Hippocampal formation (tissue), 2 donors: ENCODE results near the gene ZFHX3.
"Not testable (repeated sequence)": the region's sequence is repeated elsewhere in the genome, so short reads cannot be mapped to it uniquely, and the experiment has no call there.

Experiments
- DNase-seq, 2 donors: peaks; one replicate each; lab custom pipeline; 2025; lab: John Stamatoyannopoulos, UW

The ZFHX3 gene

DNA sequence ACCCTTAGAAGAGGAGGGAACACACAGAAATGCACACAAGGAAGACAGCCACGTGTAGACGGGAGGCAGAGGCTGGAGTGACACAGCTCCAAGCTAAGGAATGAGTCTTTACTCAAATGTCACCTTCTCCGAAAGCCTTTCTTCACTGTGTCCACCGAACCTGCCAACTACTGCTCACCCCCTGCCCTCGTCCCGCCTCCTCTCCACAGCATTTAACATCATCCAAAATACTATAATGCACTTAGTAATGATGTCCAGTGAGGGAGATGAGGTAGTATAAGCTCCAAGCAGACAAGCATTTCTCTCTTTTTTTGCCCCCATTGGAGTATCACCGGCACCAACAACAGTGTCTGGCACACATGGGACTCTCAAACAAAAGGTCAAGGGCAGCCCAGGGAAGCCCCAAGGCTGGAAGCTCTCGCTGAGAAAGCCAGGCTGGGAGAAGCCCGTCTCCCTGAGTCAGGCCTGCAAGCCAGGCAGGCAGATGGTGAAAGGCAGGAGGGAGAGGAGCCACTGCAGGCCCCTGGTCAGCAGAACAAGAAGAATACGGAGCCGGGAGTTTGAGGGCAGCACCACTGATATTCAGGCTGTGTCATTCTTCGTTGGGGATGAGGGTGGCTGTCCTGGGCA is 25.9 kb downstream of the ZFHX3 start:
- no peak for DNase-seq

DNA sequence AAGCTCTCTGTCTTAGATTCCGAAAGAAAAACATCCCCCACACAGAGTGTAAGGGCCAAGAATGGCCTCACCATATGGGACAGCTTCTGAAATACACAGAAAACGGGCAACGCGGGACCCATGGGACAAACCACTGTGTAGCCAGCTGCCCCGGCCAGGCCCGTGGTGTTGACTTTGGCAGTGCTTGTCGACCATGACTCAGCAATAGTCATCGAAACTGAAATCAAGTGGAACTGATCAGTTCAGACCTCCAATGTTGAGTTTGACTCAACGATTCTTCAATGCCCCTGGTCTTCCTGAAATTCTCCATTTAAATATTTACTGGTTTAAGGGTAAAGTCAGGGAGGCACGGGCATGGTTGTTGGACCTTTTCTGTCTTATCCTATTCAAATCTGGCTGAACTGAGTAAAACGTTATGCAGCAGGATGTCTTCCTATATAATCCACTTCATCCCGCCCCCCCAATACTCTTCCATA is 27.5 kb downstream of the ZFHX3 start:
- DNase-seq = no peak

DNA sequence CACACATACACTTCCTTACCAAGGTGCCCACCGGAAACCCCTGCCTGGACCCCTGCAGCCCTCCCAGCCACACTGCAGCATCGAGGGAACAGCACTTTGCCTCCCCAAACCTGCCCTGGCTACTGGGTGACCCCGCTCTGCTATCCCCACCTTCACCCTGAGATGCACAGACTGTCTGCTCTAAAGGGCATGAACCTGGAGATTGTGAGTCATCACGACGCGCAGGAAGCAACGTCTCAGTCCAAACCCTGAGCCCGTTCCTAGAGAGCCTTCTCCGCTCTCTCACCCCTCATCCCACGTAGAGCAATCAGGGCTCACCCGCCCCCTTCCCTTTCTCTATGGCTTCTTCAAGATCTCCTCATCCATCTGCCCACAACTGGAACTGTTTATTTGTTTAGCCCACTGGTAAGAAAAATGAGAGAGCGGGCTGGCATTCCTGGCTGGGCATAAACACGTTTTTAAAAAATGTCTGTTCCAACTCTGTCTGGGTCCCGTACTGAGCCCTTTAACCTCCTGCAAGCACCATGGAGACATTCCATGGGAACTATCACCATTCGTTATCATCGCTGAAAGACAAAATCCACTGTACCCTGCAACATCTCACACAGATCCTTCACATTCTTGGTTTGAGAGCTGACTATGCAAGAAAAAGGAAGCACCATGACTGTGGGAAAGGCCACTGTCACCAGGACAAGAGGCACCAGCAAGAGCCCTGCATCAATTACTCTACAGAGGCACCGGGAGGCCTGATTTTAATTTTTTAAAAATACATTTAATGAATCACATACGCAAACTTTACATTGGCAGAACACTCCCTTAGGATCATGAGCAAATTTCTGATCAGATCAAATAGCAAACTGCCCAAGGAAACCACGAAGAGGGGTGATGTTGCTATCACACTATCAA is 28.2 kb downstream of the ZFHX3 start:
- no peak for DNase-seq

DNA sequence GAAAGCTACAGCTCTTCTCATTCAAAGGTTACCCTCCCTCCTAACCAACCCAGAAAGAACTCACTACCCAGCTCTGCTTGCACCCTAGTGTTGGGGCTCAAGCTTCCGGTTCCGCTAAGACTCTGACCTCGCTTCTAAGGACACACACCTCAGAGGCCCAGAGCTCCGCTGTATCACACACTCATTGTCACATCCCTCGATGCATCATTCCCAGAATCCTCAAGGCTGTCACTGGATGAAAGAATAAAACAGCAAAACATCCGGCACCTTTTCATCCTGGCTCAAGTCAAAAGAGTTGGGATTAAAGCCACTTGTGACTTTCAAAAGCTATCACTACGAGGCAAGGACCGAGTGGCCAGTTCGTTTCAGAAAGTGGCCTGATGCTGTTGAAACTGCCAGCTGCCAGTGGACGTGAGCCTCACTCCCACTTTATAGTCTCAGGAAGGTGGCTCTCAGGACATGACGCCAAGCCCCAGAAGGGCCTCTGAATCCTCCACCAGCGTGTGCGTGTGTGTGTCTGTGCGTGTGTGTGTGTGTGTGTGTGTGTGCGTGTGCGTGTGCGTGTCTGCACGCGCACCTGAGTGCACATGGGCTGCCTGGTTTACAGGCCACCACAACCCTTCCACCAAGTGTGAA is 29.0 kb downstream of the ZFHX3 start:
- no peak for DNase-seq

DNA sequence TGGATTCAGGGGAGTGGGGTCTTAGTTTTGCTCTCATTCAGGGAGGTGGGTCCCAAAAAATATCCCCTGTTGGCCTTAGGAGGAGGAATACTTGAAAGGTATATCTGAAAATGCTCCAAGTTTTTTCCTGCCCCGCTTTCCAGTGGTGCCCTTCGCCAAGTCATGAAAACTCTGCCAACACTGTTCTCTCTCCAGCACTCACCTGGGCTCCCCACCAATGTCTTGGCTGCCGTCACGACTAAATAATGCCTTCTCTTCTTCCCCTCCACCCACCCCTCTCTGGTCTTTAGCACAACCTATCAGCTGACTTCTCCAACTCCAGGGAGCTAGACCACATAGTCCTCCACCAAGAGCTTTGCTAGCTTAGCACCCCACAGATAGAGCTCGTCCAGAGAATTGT is 30.6 kb downstream of the ZFHX3 start:
- no peak for DNase-seq

DNA sequence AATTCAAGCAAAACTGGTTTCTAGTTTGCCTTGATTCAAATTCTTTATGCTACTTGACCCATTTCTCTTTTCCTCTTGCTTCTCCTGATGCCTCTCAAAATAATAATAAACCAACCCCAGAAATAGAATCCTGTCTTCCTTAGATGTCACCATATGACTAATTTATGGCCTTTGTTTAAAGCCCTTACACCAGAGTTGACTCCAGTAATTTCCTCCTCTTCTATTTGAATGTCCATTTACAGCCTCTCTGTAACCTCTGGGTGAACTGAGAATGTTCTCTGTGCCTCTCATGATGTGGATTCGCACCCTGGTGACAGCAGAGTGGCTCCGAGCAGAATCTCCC is 31.5 kb downstream of the ZFHX3 start:
- no peak for DNase-seq

DNA sequence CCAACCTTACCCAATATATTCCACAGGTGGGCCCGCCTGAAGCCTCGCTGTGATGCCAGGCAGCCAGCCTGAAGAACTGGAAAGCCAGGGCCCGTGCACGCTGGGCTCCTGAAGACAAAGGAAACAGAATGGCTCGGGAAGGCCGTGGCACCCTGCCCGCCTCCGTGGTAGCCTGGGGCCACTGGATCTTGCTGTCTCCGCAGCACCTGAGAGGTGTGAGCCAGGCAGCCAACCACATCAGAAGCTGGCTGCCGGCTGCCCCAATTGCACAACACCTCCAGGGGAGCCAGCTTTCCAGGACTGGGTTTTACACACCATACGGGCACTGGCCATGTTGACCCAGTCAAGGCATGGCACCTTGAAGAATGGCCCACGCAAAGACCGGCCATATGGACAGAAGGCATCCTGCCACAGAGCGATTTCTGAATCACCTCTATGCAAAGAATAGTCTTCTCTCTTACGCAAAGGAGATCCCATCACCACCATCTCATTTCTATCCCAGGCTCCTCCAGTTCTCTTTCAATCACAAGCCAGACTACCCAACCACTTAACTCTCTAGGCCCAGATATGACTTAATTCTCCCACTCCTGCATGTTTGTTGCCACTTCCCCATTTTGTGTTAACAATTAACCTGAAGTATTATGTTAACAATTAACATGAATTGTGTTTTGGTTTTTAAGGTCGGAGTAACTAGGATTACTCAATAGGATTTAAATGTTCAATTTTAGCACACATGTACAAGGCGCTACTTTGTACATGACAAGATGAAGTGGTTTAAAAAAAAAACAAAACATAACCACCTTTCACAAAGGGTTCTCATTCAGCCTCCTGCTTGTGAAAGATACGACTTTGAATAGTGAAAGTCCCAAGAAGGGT is 32.1 kb downstream of the ZFHX3 start:
- no peak for DNase-seq

DNA sequence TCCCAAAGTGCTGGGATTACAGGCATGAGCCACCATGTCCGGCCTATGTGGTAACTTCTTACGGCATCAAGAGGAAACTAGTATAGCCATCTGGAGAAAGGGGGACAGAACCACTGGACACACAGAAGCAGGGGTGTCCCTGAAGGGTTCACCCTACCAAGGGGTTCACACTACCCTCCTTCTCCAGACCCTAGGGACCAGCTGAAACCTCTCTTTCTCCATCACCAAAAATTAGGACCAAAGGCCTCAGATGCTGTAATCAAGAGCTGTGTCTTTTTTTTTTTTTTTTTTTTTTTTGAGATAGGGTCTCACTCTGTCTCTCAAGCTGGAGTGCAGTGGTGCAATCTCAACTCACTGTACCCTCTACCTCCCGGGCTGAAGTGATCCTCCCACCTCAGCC is 33.2 kb downstream of the ZFHX3 start:
- no peak for DNase-seq

DNA sequence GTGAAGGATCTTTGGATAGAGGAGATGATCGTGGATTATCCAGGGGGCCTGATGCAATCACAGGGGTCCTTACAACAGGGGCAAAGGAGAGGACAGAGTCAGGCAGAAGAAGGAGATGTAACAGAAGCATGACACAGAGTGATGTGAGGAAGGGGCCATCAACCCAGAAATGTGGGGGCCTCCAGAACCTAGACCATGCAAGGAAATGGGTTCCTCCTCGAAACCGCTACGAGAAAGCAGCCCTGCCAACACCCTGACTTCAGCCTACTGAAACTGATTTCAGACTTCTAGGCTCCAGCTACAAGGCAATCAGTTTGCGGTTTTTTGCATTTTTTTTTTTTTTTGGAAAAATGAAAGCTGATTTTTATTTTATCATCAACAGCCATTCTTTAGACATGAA is 34.0 kb downstream of the ZFHX3 start:
- no peak for DNase-seq

DNA sequence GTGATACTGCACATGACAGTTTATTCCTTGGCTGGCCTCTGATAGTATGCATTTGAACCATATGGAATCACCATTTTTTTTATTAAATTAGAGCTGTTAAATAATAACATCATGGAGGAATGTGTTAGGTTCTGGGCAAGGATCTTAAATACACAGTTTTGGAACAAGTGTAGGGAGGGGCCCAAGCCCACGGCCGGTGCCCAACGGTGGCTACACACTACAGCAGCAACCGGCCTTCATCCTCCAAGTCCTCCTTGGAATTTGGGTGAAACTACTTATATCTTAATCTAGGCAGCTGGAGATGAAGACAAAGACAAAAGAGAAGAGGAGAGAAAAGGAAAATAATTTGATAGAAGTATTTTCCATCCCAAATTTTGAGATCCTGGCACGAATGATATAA is 35.6 kb downstream of the ZFHX3 start:
- no peak for DNase-seq

DNA sequence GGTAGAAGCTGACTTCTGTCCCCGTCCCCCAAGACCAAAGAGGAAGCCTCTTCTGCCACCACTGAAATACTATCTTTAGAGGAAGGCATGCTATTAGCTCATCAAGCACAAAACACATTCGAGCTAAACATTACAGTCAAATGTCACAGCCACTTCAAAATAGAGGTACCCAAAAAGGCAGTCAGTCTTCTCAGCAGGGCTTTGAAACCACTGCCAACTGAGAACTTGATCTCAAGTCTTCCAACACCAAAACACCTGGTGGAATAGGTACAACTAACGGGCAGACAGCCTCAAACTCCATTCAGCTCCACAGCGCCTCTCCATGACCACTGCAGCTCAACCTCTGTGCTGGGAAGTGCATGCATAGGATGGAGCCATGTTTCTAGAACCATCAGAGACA is 36.0 kb downstream of the ZFHX3 start:
- no peak for DNase-seq

DNA sequence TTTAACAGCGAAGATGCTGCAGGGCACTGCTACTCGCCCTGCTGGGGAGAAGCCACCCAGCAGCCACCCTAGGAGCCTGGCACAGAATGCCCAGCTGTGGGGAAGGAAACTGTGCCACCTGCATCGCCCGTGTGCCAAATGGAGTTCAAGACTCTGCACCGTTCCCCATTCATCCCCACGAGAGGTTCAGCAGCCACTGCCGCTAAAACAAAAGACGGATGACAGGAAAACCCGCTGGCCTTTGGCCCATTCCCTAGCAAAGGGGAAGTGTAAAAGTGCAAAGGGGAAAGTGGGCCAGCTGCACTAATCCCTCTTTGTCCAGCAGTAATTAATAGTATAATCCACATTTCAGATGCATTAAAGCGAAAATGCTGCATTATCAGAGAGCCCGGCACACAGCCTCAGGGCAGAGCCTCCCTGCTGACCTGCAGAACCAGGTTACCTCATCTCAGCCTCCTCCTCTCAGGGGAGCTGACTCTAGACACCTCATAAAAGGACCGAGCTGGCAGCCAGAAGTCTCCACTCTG is 37.7 kb downstream of the ZFHX3 start:
- no peak for DNase-seq

DNA sequence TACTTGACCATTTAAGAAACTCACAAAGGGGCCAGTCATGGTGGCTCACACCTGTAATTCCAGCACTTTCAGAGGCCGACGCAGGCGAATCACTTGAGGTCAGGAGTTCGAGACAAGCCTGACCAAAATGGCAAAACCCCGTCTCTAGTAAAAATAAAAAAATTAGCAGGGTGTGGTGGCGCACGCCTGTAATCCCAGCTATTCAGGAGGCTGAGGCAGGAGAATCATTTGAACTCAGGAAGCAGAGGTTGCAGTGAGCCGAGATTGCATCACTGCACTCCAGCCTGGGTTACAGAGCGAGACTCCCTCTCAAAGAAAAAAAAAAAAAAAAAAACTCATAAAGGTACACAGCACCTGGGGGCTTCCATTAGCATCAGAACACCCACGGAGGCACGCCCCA is 38.2 kb downstream of the ZFHX3 start:
- DNase-seq = not testable (repeated sequence)

DNA sequence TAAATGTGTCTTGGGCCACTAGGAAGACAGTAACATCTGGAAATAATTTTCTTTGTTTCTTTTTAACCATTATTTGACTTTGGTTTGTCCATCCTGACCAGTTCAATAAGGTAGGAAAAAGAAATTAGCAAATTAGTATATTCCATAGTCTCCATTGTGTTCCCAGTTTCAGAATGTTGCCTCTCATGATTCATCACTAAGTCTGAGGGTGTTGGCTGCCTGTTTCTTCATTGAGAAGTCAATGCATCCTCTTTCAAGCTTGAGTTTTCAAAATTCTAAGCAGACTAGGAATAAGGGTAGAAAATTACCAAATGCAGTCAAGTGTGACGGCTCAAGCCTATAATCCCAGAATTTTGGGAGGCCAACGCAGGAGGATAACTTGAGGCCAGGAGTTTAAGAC is 41.9 kb downstream of the ZFHX3 start:
- DNase-seq = no peak

DNA sequence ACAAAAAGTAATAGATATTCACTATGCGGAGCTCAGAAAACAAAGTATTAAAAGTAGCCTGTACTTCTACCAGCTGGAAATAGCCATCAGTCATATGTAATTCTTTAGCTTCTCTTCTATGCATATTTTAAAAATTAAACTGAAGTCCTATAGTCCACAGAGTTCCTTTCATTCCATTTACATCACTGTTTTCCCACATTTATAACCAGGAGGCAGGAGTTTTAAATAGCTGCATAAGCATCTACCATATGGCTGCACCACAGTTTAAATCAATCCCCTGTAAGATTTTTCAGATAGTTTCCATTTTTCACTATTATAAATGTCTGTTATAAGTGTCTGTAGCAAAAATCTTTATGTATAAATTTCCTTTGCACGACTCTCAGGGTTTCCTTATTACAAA is 45.1 kb downstream of the ZFHX3 start:
- DNase-seq = no peak

DNA sequence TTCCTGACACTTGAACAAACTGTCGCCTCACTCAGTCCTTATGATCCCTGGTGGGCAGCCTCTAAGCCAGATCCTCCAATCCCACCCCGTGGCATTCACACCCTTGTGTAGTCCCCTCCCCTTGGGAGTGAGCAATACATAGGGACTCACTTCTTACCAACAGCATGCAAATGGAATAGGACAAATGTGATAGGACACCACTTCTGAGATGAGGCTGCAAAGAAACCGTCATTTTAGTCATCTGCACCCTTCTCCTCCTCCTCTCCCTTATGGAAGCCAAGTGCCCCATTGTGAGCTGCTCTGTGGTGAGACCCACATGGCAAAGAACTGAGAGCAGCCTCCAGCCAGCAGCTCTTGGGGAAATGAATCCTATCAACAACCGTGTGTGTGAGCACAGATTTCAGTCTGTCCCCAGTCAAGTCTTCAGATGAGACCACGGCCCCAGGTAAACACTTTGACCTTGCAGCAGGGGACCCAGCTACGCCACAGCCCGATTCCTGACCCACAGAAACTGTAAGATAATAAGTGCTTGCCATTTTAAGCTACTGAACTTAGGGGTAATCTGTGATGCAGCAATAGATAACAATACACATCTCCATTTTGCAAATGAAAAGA is 46.9 kb downstream of the ZFHX3 start:
- no peak for DNase-seq

DNA sequence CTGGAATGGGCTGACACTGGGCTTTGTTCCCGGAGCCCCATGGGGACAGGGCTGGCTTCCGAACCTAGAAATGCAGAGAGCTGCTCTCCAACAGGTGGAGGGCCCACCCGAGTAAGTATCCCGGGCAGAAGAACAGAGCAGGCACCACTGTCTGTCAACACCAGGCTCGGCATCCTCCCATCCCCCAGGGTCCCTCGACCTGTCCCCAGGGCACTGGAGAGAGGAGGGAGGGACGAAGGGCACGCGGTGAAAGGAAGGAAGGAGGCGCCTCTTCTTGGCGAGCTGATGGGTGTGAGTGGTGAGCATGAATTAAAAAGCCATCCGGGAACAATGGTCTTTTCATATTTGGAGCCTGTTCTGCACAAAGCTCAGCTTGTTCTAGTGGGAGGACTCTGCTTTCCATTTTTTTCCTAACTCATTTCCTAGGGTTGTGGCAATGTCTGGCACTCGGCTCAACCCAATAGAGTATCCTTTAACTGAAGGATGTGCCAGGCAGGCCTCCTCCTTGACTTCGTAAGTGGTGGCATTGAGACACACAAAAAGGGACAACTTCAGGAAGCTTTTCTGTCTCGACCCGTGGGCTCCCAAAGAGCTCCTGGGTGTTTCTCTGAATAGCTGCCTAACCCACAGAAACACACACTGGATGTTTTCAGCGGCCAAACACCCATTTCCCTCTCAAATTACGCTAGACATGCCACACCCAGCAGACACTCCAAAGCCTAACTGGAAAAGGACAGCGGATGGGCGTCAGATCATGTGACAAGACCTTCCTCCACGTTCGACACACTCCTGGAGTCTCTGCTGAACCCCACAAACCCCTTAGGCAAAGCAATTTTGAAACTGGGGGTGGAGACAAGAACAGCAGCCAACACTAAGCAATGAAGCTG is 47.7 kb downstream of the ZFHX3 start:
- peak; percentile 63 to 78 for DNase-seq

DNA sequence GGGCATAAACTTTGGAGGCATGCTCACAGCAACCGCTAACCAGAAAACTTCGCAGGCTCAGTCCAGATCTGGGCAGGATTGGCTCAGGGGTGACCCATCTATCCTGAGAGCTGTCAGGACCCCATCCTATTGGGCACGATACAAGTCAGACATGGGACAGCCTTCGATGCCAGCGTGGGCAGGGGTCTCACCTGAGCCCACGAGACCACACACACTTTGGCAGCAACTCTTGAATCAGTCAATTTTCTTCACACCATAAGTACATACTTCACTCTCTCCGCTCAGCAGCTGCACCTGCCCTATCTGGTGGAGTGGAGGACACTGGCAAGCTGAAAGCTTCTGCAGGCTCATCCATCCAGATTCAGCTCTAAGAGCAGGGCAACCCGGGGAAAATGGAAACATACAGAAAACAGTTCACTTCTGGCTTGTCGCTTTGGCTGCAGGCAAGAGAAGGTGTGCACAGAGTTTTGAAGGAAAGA is 48.3 kb downstream of the ZFHX3 start:
- DNase-seq = no peak

DNA sequence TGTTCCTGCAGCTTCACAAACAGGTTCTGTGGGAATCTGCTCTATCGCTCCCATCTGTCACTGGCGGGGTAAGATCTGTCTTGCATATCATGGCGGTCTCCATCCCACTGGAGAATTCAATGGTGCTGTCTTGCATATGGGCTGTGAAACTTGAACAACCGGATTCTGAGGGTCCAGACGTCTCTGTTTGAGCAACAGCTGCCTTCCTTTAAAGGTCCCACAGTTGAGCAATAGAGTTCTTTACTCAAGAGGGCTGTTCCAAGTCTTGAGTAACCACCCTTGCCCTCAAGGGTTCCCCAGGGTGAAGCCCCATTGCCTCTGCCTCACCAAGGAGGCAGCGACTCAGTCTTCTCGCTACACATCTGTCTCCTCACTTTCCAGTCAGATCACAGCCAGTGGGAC is 50.8 kb downstream of the ZFHX3 start:
- DNase-seq = no peak
